VCaP (cell line): ENCODE results near the gene PAK3.

Experiments
- H3K27ac ChIP-seq: fragments of 450-650 bp; 2 replicates; pipeline ENCODE4 v1.5.1; 2017
- CTCF ChIP-seq: fragments of 450-650 bp; conservative IDR thresholded peaks from 2 replicates; pipeline ENCODE4 v1.5.1; 2017; ENCODE audit warnings: mild to moderate bottlenecking, moderate library complexity

PAK3 gene

GRCh38 chrX:111114806-111115205, 18.8 kb downstream of the PAK3 start:
- H3K27ac ChIP-seq = no peak overlapping the region
- no peak for TF ChIP-seq CTCF

- TF ChIP-seq CTCF = no peak
- peak overlapping the region; percentile 26; the same call in 1 of the 2 replicates for H3K27ac ChIP-seq
Observed at GRCh38 chrX:111116666-111117065, 20.7 kb downstream of the PAK3 start.

- TF ChIP-seq CTCF = no peak
Observed at GRCh38 chrX:111119341-111119740, 23.4 kb downstream of the PAK3 start.

GRCh38 chrX:111123125-111123524, 27.1 kb downstream of the PAK3 start:
- no peak for TF ChIP-seq CTCF
- H3K27ac ChIP-seq = no peak overlapping the region

More at GRCh38 chrX:111119341-111119740, 23.4 kb downstream of the PAK3 start:
- H3K27ac ChIP-seq = no peak overlapping the region

DNA sequence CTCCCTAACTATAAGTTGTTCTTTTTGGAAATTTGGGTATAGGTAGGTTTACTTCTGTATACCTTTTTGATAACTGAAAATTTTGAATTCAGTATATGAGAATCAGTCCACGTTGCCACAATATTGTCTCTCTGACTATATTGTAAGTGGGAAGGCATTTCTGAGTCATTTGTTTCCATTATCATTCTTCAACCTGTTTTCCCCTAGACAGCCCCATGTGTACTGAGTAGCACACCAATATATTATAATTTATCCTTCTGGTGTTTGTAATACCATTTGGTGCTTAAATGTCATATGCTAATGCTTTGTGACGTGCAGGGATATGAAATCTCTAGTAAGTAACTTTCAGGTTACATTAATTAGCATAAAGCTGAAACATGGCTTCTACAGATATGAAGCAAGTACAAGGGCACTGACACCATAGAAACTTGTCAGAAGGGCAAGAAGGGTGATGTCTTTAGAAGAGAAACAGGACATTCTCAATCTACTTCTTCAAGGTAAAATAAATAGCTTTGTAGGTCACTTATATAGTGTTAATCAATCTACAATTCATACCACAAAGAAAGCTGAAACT, 27.7 kb downstream of the PAK3 start:
- H3K27ac ChIP-seq = no peak overlapping the region
- TF ChIP-seq CTCF = no peak

DNA sequence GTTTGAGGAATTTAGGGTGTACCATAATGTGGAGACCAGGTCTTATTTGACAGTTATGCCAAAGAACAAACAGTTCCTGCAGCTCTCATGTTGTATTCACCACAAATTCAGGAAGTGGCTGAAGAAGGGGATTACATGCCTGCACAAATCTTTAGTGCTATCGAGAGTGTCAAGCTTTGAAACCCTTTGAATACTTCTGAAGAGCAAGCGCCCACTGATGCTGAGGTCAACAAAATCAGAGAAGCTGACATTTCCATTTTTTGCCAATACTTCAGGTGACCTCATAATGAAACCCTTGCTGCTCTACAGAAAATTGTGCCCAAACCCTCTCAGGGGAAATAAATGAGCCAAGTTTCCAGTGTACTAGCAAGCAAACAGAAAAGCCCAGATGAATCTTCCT, 28.4 kb downstream of the PAK3 start:
- TF ChIP-seq CTCF = no peak
- no peak overlapping the region for H3K27ac ChIP-seq

- no peak overlapping the region for H3K27ac ChIP-seq
- TF ChIP-seq CTCF = no peak
Observed at GRCh38 chrX:111127038-111127437, 31.0 kb downstream of the PAK3 start.
